C4-2B (cell line): ENCODE results near the gene CBARP.

Experiments used
- H3K27ac ChIP-seq: fragments of 450-650 bp; 2 replicates; pipeline ENCODE4 v1.5.1; 2017
- ZFX ChIP-seq: fragments of 450-650 bp; IDR thresholded peaks from 2 replicates; pipeline ENCODE4 v1.6.1; 2017
- TF ChIP-seq, protein P1 (sequence below): fragments of 450-650 bp; conservative IDR thresholded peaks from 2 replicates; pipeline ENCODE4 v1.5.1; 2017; ENCODE audit warnings: mild to moderate bottlenecking

The CBARP gene

GRCh38 chr19:1232652-1233072 is 5.1 kb downstream of the CBARP start:
- TF ChIP-seq ZFX, result no peak
- TF ChIP-seq, protein P1, sequence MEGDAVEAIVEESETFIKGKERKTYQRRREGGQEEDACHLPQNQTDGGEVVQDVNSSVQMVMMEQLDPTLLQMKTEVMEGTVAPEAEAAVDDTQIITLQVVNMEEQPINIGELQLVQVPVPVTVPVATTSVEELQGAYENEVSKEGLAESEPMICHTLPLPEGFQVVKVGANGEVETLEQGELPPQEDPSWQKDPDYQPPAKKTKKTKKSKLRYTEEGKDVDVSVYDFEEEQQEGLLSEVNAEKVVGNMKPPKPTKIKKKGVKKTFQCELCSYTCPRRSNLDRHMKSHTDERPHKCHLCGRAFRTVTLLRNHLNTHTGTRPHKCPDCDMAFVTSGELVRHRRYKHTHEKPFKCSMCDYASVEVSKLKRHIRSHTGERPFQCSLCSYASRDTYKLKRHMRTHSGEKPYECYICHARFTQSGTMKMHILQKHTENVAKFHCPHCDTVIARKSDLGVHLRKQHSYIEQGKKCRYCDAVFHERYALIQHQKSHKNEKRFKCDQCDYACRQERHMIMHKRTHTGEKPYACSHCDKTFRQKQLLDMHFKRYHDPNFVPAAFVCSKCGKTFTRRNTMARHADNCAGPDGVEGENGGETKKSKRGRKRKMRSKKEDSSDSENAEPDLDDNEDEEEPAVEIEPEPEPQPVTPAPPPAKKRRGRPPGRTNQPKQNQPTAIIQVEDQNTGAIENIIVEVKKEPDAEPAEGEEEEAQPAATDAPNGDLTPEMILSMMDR, result no peak
- no peak overlapping the region for H3K27ac ChIP-seq

DNA sequence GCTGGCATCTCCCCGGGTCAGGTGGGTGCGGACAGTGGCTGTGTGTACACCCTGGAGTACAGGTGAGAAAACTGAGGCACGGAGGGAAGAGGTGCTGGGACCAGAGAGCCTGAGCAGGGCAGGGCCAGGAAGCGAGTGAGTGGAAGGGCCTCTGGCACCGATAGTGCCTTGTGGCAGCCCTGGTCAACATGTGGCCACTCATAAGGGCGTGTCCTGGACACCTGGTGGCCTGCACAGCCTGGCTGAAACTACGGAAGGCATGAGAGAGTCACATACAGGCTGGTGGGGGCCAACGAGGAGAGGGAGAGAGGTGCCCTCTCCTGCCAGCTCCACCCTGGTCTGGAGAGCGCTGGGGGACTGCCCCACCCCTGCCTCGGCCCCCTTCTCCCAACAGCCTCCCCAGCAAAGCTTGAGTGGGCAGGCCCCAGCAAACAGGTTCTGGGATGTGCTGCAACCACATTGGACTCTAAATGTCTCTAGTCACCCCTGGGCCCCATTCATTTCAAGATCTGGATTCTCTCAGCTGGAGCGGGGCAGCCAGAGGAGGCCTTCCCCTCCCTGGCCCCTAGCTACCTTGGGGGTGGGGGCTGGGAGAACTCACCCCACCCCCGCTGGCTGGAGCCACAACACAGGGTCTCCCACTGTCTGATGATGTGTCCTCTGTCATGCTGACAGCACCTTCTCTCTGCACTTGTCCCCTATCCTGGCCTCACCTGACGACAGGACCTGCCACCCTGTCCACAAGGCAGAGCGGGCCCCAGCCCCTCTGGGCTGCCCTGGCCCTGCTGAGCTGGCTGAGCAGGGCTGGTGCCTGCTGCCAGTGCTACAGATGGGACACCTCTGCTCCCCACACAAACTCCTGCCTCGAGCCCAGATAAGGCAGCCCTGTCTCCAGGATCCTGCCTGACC is 5.8 kb downstream of the CBARP start:
- H3K27ac ChIP-seq, result no peak overlapping the region
- TF ChIP-seq, protein P1, result no peak
- TF ChIP-seq ZFX, result no peak

- H3K27ac ChIP-seq, result no peak overlapping the region
- TF ChIP-seq ZFX, result no peak
- TF ChIP-seq, protein P1, result no peak
Measured at GRCh38 chr19:1230783-1231489, 6.9 kb downstream of the CBARP start.

DNA sequence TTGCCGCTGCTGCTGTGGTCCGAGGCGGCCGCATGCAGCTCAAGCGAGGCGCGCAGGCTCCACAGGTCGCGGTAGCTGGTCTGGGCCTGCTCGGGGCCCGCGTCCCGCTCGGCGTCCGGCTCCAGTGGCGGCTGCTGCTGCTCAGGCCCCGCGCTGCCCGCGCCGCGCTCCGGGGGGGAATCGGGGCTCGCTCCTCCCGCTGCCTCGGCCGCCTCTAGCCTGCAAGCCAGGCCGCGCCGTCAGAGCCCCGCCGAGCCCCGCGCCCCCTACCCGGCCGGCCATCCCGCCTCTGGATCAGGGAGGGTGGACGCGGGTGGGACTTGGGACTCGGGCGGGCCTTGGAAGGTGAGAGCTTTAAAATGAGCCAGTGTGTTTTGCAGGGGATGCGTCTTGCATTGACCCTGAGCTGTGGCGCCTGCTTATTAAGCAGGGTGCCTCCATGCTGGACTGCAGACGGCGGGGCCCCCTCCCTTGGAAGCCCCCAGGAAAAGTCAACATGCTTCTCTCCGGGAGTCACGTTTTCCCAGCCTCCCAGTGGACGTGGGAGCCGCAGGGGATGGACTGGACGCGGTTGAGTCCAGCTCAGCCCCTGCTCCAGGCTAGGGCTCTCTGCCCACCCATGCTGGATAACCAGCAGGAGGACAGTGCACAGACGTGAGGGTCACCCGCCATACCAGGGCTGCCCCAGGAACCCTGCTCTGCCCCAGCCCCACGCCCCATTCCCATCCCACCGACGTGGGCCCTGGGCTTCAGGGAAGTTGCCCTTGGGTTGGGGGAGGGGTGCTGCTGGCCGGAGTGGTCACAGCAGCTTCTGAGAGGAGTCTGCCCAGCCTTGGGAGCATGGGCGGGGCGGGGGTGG is 7.7 kb downstream of the CBARP start:
- no peak for TF ChIP-seq ZFX
- TF ChIP-seq, protein P1, result no peak
- H3K27ac ChIP-seq, result no peak overlapping the region

DNA sequence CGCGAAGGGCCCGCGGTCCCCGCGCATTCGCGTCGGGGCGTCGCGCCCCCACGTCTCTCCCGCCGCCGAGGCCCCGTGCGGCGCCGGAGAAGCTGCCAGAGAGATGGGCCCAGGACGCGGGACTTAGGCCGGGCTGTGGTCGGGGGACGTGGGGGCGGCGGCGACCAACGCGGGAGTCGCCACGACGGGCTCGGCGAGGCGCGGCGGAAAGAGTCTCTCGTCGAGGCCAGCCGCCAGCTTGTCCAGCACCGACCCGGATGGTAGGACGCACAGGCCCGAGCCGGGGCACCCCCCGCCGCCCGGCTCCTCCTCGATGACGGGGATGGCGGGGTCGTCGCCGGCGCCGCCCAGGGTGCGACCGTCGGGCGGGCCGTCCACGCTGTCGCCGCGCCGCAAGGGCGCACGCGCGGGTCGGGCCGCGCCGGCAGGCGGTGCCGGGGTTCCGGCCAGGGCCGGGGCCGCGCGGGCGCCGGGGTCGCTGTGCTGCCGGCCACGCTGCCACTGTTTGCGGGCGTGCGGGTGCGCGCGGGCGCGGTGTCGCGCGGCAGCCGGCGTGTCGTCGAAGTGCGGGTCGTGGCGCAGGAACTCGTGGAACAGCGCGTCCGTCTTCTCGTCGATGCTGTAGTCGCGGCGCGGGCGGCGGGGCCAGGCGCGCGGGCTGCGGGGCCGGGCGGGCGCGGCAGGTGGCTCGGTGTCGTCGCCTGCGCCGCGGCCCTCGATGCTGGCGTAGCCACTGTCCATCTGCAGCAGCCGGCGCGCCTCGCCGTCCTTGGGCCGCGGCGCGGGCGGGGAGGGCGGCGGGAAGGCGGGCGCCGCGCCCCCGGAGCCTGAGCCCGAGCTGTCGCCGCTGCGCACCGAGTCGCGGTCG is 8.5 kb downstream of the CBARP start:
- TF ChIP-seq ZFX, result no peak
- no peak overlapping the region for H3K27ac ChIP-seq

DNA sequence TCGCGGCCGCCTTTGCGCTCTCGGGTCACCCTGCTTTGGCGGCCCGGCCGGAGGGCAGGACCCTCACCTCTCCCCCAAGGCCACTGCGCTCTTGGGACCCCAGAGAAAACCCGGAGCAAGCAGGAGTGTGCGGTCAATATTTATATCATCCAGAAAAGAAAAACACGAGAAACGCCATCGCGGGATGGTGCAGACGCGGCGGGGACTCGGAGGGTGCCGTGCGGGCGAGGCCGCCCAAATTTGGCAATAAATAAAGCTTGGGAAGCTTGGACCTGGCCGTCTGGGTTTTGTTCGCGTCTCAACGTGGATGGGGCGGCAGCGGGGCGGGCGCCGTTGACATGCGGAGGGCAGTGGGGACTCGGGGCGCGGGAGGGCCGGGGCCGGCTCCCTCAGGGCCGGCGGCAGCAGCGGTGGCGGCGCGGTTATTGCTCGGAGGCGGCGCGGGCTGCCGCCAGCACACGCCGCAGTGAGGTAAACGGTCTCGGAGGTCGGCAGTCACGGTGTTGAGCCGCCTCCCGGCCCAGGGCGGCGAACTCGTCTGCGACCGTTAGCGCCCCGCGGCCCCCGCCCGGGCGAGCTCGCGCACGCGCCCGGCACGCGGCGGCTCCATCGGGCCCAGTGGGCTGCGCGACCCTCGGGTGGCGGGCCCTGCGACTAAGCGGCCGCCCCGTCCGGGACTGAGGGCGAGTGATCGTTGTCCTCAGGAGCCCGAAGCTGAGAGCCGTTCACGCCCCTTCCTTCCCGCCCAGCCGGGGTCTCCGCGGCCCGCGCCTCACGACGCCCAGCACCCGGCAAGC is 9.4 kb downstream of the CBARP start:
- TF ChIP-seq ZFX, result no peak
- TF ChIP-seq, protein P1, result no peak
- no peak overlapping the region for H3K27ac ChIP-seq
